ENCODE measurements around the gene ADAMTSL3.

- TF ChIP-seq CTCF (IDR thresholded peaks at IDR 0.05) (no peak), POLR2A (IDR thresholded peaks at IDR 0.05) (no peak)
Observed at GRCh38 chr15:83866692-83867091, 212.8 kb downstream of the ADAMTSL3 start.
